Measurements from ENCODE around the gene ERLEC1. TPM values are rescaled to one million over a fixed set of nuclear protein-coding genes. Genes with fewer than 3 reads are reported as not detected.

ERLEC1 gene
- total RNA-seq, 2 experiments from 2014 or later: 22.7 to 26.4 TPM

DNA sequence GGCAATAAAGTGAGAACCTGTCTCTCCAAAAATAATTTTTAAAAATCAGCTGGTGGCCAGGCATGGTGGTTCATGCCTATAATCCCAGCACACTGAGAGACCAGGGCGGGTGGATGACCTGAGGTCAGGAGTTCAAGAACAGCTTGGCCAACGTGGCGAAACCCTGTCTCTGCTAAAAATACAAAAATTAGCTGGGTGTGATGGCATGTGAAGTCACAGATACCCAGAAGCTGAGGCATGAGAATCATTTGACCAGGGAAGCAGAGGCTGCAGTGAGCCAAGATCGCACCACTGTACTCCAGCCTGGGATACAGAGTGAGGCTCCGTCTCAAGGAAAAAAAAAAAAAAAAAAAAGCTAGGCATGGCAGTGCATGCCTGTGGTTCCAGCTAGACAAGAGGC is 80.3 kb downstream of the ERLEC1 start:
- no peaks in the 10 kb centered on the region for H4K20me1 ChIP-seq (ENCODE audit: insufficient read depth, low read length)
- TF ChIP-seq EZH2phosphoT487 (IDR thresholded peaks at IDR 0.05; ENCODE audit: borderline replicate concordance, low read depth, low read length): no peak
- TF ChIP-seq, protein P1, sequence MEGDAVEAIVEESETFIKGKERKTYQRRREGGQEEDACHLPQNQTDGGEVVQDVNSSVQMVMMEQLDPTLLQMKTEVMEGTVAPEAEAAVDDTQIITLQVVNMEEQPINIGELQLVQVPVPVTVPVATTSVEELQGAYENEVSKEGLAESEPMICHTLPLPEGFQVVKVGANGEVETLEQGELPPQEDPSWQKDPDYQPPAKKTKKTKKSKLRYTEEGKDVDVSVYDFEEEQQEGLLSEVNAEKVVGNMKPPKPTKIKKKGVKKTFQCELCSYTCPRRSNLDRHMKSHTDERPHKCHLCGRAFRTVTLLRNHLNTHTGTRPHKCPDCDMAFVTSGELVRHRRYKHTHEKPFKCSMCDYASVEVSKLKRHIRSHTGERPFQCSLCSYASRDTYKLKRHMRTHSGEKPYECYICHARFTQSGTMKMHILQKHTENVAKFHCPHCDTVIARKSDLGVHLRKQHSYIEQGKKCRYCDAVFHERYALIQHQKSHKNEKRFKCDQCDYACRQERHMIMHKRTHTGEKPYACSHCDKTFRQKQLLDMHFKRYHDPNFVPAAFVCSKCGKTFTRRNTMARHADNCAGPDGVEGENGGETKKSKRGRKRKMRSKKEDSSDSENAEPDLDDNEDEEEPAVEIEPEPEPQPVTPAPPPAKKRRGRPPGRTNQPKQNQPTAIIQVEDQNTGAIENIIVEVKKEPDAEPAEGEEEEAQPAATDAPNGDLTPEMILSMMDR (conservative IDR thresholded peaks at IDR 0.05; ENCODE audit: low read length): no peak
- CTCF ChIA-PET (ENCODE audit: unreplicated experiment): no interaction called here

GRCh38 chr2:53867773-53868172 is 80.9 kb downstream of the ERLEC1 start:
- H3K4me2 ChIP-seq (ENCODE audit: low read length): no peak overlapping the region
- peaks cover 85% of the 10 kb centered on the region for H3K36me3 ChIP-seq (ENCODE audit: insufficient read depth, low read length)
- DNase-seq (ENCODE audit: low spot score): no peak
- no peak overlapping the region for H2AFZ ChIP-seq (ENCODE audit: low read length)
- H3K27ac ChIP-seq (ENCODE audit: low read depth, low read length, poor library complexity, severe bottlenecking): no peak overlapping the region
- intact Hi-C loops (cut with micrococcal nuclease; ENCODE audit: unreplicated experiment): no loop called here
- H3K4me1 ChIP-seq (ENCODE audit: insufficient read depth, low read length, poor library complexity, severe bottlenecking): no peaks in the 10 kb centered on the region
- H3K79me2 ChIP-seq (ENCODE audit: insufficient read depth, low read depth, low read length): no peaks in the 10 kb centered on the region
- H3K9me2 ChIP-seq (ENCODE audit: insufficient read depth, low read length): no peaks in the 10 kb centered on the region
- H4K20me1 ChIP-seq (ENCODE audit: insufficient read depth, low read length): no peaks in the 10 kb centered on the region
- TF ChIP-seq, protein P1 (conservative IDR thresholded peaks at IDR 0.05; ENCODE audit: low read length): no peak
- TF ChIP-seq EZH2phosphoT487 (IDR thresholded peaks at IDR 0.05; ENCODE audit: borderline replicate concordance, low read depth, low read length): no peak
- BruUV-seq (replicated peaks): no TSS peak
- no peaks in the 10 kb centered on the region for H3K9me3 ChIP-seq (ENCODE audit: low read length)
- ChIA-PET POLR2A (interaction anchor here (0.6 to 0.9 kb wide), 3 partner anchors 91 to 268 kb away, joined by 3 to 4 read pairs (median 4); no protein-coding TSS in a partner anchor), CTCF (ENCODE audit: unreplicated experiment) (no interaction called here)
- no peak overlapping the region for H3K4me3 ChIP-seq (ENCODE audit: low read depth, low read length, poor library complexity, severe bottlenecking)

More for the DNA sequence above, 80.3 kb downstream of the ERLEC1 start:
- intact Hi-C loops (cut with micrococcal nuclease; ENCODE audit: unreplicated experiment): no loop called here
- H3K4me2 ChIP-seq (ENCODE audit: low read length): no peak overlapping the region
- H3K9me2 ChIP-seq (ENCODE audit: insufficient read depth, low read length): no peaks in the 10 kb centered on the region
- no peaks in the 10 kb centered on the region for H3K79me2 ChIP-seq (ENCODE audit: insufficient read depth, low read depth, low read length)
- H3K4me1 ChIP-seq (ENCODE audit: insufficient read depth, low read length, poor library complexity, severe bottlenecking): no peaks in the 10 kb centered on the region
- no TSS peak for BruUV-seq (replicated peaks)
- H2AFZ ChIP-seq (ENCODE audit: low read length): no peak overlapping the region
- DNase-seq (ENCODE audit: low spot score): no peak
- peaks cover 82% of the 10 kb centered on the region for H3K36me3 ChIP-seq (ENCODE audit: insufficient read depth, low read length)
- no peak overlapping the region for H3K27ac ChIP-seq (ENCODE audit: low read depth, low read length, poor library complexity, severe bottlenecking)
- POLR2A ChIA-PET: interaction anchor here (0.6 to 0.9 kb wide), 3 partner anchors 92 to 268 kb away, joined by 3 to 4 read pairs (median 4); no protein-coding TSS in a partner anchor
- H3K4me3 ChIP-seq (ENCODE audit: low read depth, low read length, poor library complexity, severe bottlenecking): no peak overlapping the region
- no peaks in the 10 kb centered on the region for H3K9me3 ChIP-seq (ENCODE audit: low read length)

Small RNA genes within 50 kb of the gene (microRNA-seq; reads per million reads assigned to microRNA genes)
- not detected for gene MIR3682 (ENCODE audit: borderline replicate concordance)

Small RNA genes within 50 kb of the gene (small RNA-seq; reads per million reads assigned to genes)
- not detected for gene MIR3682

Other genes with a start within 250 kb of the ERLEC1 start
- 15.9 and 17.0 TPM in 2 replicates for gene CHAC2, start 19.2 kb upstream of the ERLEC1 start, total RNA-seq (2014; rRNA removed; shearing (Covaris generic))
- 13.7 and 13.9 TPM in 2 replicates for gene CHAC2, start 19.2 kb upstream of the ERLEC1 start, total RNA-seq (2022)
- gene ASB3, start 91 bp upstream of the ERLEC1 start, total RNA-seq (2014; rRNA removed; shearing (Covaris generic)): 25.0 and 26.4 TPM in 2 replicates
- 30.3 and 32.1 TPM in 2 replicates for gene ASB3, start 91 bp upstream of the ERLEC1 start, total RNA-seq (2022)
- 3.0 and 4.8 TPM in 2 replicates for gene GPR75, start 72.9 kb downstream of the ERLEC1 start, total RNA-seq (2014; rRNA removed; shearing (Covaris generic))
- 4.5 and 5.7 TPM in 2 replicates for gene GPR75, start 72.9 kb downstream of the ERLEC1 start, total RNA-seq (2022)
- gene PSME4, start 183.9 kb downstream of the ERLEC1 start, total RNA-seq (2014; rRNA removed; shearing (Covaris generic)): 38.0 and 38.8 TPM in 2 replicates
- gene PSME4, start 183.9 kb downstream of the ERLEC1 start, total RNA-seq (2022): 73.7 and 82.9 TPM in 2 replicates